NOMO-1 treated with dmso at 0.1 percent for 144 hours (cell line): ENCODE measurements around the gene KRTCAP2.

Experiments used
- DNase-seq: peaks from one replicate; lab custom pipeline; 2025; ENCODE audit not compliant: unreplicated experiment; lab: John Stamatoyannopoulos, UW

Gene KRTCAP2

GRCh38 chr1:155184835-155185782, 12.0 kb upstream of the KRTCAP2 start:
- DNase-seq: peak; percentile 92

GRCh38 chr1:155184351-155184811, 11.3 kb upstream of the KRTCAP2 start:
- DNase-seq: no peak

- no peak for DNase-seq
These were observed 10.7 kb upstream of the KRTCAP2 start for GRCh38 chr1:155183775-155184221.

- DNase-seq: no peak
These were observed 9.0 kb upstream of the KRTCAP2 start for GRCh38 chr1:155182052-155182550.

- DNase-seq: no peak
These were observed 8.4 kb upstream of the KRTCAP2 start for GRCh38 chr1:155181371-155182051.

GRCh38 chr1:155179112-155180031, 6.3 kb upstream of the KRTCAP2 start:
- DNase-seq: no peak

GRCh38 chr1:155178441-155179111, 5.5 kb upstream of the KRTCAP2 start:
- DNase-seq: peak; percentile 49

GRCh38 chr1:155177918-155178281, 4.8 kb upstream of the KRTCAP2 start:
- no peak for DNase-seq

GRCh38 chr1:155177192-155177917, 4.3 kb upstream of the KRTCAP2 start:
- no peak for DNase-seq

GRCh38 chr1:155176544-155177071, 3.5 kb upstream of the KRTCAP2 start:
- DNase-seq: peak; percentile 26

GRCh38 chr1:155175927-155176371, 2.8 kb upstream of the KRTCAP2 start:
- no peak for DNase-seq

GRCh38 chr1:155175281-155175926, 2.3 kb upstream of the KRTCAP2 start:
- DNase-seq: no peak

- DNase-seq: no peak
These were observed 1.5 kb upstream of the KRTCAP2 start for GRCh38 chr1:155174324-155175280.

- DNase-seq: no peak
These were observed 597 bp upstream of the KRTCAP2 start, which contains the start of gene TRIM46 for GRCh38 chr1:155173478-155174323. Gene TRIM46 (plus strand): TSS chr1:155173849. CDS start chr1:155173967, 118 bp downstream.

GRCh38 chr1:155171836-155172731, 1.0 kb downstream of the KRTCAP2 start:
- no peak for DNase-seq

GRCh38 chr1:155170806-155171205, 2.3 kb downstream of the KRTCAP2 start:
- no peak for DNase-seq
